Suprapubic skin (tissue), 4 donors: ENCODE measurements around the gene SCIMP. TPM values are rescaled to one million over a fixed set of nuclear protein-coding genes. Genes with fewer than 3 reads are reported as not detected.
A peak's percentile ranks its signal among the peaks of the same experiment; 100 is the strongest.
"Not testable (repeated sequence)": the region's sequence is repeated elsewhere in the genome, so short reads cannot be mapped to it uniquely, and the experiment has no call there.

ENCODE experiments used
- DNase-seq, 2 donors: peaks; one replicate each; pipeline ENCODE4 v3.0.0-alpha.2; 2019; ENCODE audit warnings: low spot score in 2 of 2
- H3K27ac ChIP-seq: fragments of 200-600 bp; sonication (generic); one replicate; pipeline ENCODE4 v1.5.1; 2019
- H3K27me3 ChIP-seq: fragments of 200-600 bp; sonication (generic); one replicate; pipeline ENCODE4 v1.5.1; 2019
- H3K36me3 ChIP-seq: fragments of 200-600 bp; sonication (generic); one replicate; pipeline ENCODE4 v1.5.1; 2019
- H3K4me1 ChIP-seq: fragments of 200-600 bp; sonication (generic); one replicate; pipeline ENCODE4 v1.5.1; 2019
- H3K4me3 ChIP-seq: fragments of 200-600 bp; sonication (generic); one replicate; pipeline ENCODE4 v1.5.1; 2019; ENCODE audit warnings: mild to moderate bottlenecking
- H3K9me3 ChIP-seq: fragments of 200-600 bp; sonication (generic); one replicate; pipeline ENCODE4 v1.5.1; 2019
- CTCF ChIP-seq, 2 donors: fragments of 200-600 bp in 1 of 2; fragments of 450-650 bp in 1 of 2; sonication (generic) in 1 of 2; IDR thresholded peaks; one replicate each; pipeline ENCODE4 v1.5.1; 2016 to 2019; ENCODE audit warnings: antibody characterized with exemption in 2 of 2, mild to moderate bottlenecking in 1 of 2, moderate library complexity in 1 of 2
- EP300 ChIP-seq: sonication (generic); formaldehyde crosslinking; IDR thresholded peaks from one replicate; pipeline ENCODE4 v1.6.1; 2017; ENCODE audit warnings: antibody characterized with exemption
- POLR2A ChIP-seq, 2 donors: fragments of 450-650 bp; IDR thresholded peaks; one replicate each; pipeline ENCODE4 v1.6.1; 2017; ENCODE audit warnings: antibody characterized with exemption in 2 of 2, mild to moderate bottlenecking in 2 of 2, moderate library complexity in 2 of 2
- POLR2AphosphoS5 ChIP-seq, 3 donors: sonication (generic); formaldehyde crosslinking; IDR thresholded peaks; one replicate each; pipeline ENCODE4 v1.6.1; 2017; ENCODE audit warnings: antibody characterized with exemption in 3 of 3
- WGBS: methylation state at CpG from one replicate; pipeline ENCODE4 v1.1.5; 2018; 5-methylcytosine and 5-hydroxymethylcytosine counted together
- total RNA-seq, 4 donors: library from RNA; depleted of rRNA; stranded (reverse); fragments of >200 nt; gene quantifications; one replicate each; pipeline ENCODE4 v1.1.0, GENCODE V29; 2016

Gene SCIMP
- total RNA-seq, 4 donors from 2014 or later, result not detected

GRCh38 chr17:5247621-5248020, 13.0 kb upstream of the SCIMP start:
- H3K36me3 ChIP-seq, result no peaks in the 10 kb centered on the region
- 85% methylated on average over 8 of the region's 8 CpGs for WGBS
- H3K27ac ChIP-seq, result no peak overlapping the region
- no peak for TF ChIP-seq POLR2AphosphoS5 (IDR thresholded peaks at IDR 0.05)
- DNase-seq, result no peak
- H3K4me3 ChIP-seq, result no peak overlapping the region
- no peaks in the 10 kb centered on the region for H3K4me1 ChIP-seq
- no peaks in the 10 kb centered on the region for H3K9me3 ChIP-seq
- H3K27me3 ChIP-seq, result no peaks in the 10 kb centered on the region

GRCh38 chr17:5241861-5242671, 7.4 kb upstream of the SCIMP start:
- no peak overlapping the region for H3K4me3 ChIP-seq
- H3K9me3 ChIP-seq, result no peaks in the 10 kb centered on the region
- no peak for DNase-seq
- TF ChIP-seq CTCF (IDR thresholded peaks at IDR 0.05) (no peak), POLR2AphosphoS5 (IDR thresholded peaks at IDR 0.05) (no peak), POLR2A (IDR thresholded peaks at IDR 0.05) (no peak), EP300 (no peak)
- no peaks in the 10 kb centered on the region for H3K4me1 ChIP-seq
- no peak overlapping the region for H3K27ac ChIP-seq
- no peaks in the 10 kb centered on the region for H3K36me3 ChIP-seq
- no peaks in the 10 kb centered on the region for H3K27me3 ChIP-seq
- 37% methylated on average over 10 of the region's 10 CpGs for WGBS

GRCh38 chr17:5239769-5240168, 5.1 kb upstream of the SCIMP start:
- H3K27ac ChIP-seq, H3K27me3 ChIP-seq, H3K36me3 ChIP-seq, DNase-seq, H3K9me3 ChIP-seq, H3K4me3 ChIP-seq, H3K4me1 ChIP-seq: not testable (repeated sequence)
- WGBS, result 89% methylated on average over 7 of the region's 7 CpGs

GRCh38 chr17:5238333-5238732, 3.7 kb upstream of the SCIMP start:
- H3K27ac ChIP-seq, result no peak overlapping the region
- peaks cover 11% of the 10 kb centered on the region for H3K36me3 ChIP-seq
- H3K4me1 ChIP-seq, result no peaks in the 10 kb centered on the region
- H3K9me3 ChIP-seq, result no peaks in the 10 kb centered on the region
- 53% methylated on average over 3 of the region's 4 CpGs for WGBS
- no peaks in the 10 kb centered on the region for H3K27me3 ChIP-seq
- no peak overlapping the region for H3K4me3 ChIP-seq
- no peak for DNase-seq
- TF ChIP-seq EP300 (no peak), POLR2AphosphoS5 (IDR thresholded peaks at IDR 0.05) (no peak), POLR2A (IDR thresholded peaks at IDR 0.05) (no peak), CTCF (IDR thresholded peaks at IDR 0.05) (no peak)

- no peak overlapping the region for H3K27ac ChIP-seq
- 44% methylated on average over 6 of the region's 6 CpGs for WGBS
- TF ChIP-seq CTCF (IDR thresholded peaks at IDR 0.05) (peak in 1 of 2 donors; percentile 41), POLR2AphosphoS5 (IDR thresholded peaks at IDR 0.05) (no peak), POLR2A (IDR thresholded peaks at IDR 0.05) (no peak)
- no peaks in the 10 kb centered on the region for H3K27me3 ChIP-seq
- H3K9me3 ChIP-seq, result no peaks in the 10 kb centered on the region
- H3K4me1 ChIP-seq, result no peaks in the 10 kb centered on the region
- peaks cover 11% of the 10 kb centered on the region for H3K36me3 ChIP-seq
- DNase-seq, result no peak
- no peak overlapping the region for H3K4me3 ChIP-seq
These were observed 2.9 kb upstream of the SCIMP start for GRCh38 chr17:5237541-5238016.

GRCh38 chr17:5236938-5237540, 2.4 kb upstream of the SCIMP start:
- Histone ChIP-seq H3K9me3 (no peaks in the 10 kb centered on the region), H3K4me3 (no peak overlapping the region), H3K36me3 (peaks cover 11% of the 10 kb centered on the region), H3K27me3 (no peaks in the 10 kb centered on the region), H3K27ac (no peak overlapping the region), H3K4me1 (no peaks in the 10 kb centered on the region)
- 77% methylated on average over 3 of the region's 3 CpGs for WGBS
- no peak for TF ChIP-seq EP300
- no peak for TF ChIP-seq POLR2A (IDR thresholded peaks at IDR 0.05)
- no peak for TF ChIP-seq POLR2AphosphoS5 (IDR thresholded peaks at IDR 0.05)
- no peak for TF ChIP-seq CTCF (IDR thresholded peaks at IDR 0.05)
- no peak for DNase-seq

- not testable (repeated sequence) for H3K27me3 ChIP-seq, H3K4me3 ChIP-seq, H3K27ac ChIP-seq, DNase-seq, H3K9me3 ChIP-seq, H3K4me1 ChIP-seq
- peaks cover 11% of the 10 kb centered on the region for H3K36me3 ChIP-seq
- 92% methylated on average over 7 of the region's 7 CpGs for WGBS
These were observed 1.2 kb downstream of the SCIMP start for GRCh38 chr17:5233492-5233891.
